Cardiac fibroblast (primary cell): ENCODE data around the gene GMNN.
A peak's percentile ranks its signal among the peaks of the same experiment; 100 is the strongest.

Experiments used
- DNase-seq, 2 donors: peaks; one replicate each; pipeline versions ENCODE4 v3.0.0 to v3.0.0-alpha.2; 2010; ENCODE audit warnings: low read depth in 2 of 2
- H3K4me3 ChIP-seq, 2 donors: replicated peaks in 1 of 2; 1 replicate in 1 of 2; 2 replicates in 1 of 2; pipeline ENCODE4 v1.5.1; 2011; ENCODE audit warnings: low read depth in 2 of 2, low read length in 2 of 2, mild to moderate bottlenecking in 2 of 2, moderate library complexity in 1 of 2
- TF ChIP-seq, protein P1 (sequence below): IDR thresholded peaks from one replicate; pipeline ENCODE4 v1.5.1; 2011; ENCODE audit warnings: low read depth, mild to moderate bottlenecking, low read length, inconsistent platforms

Gene GMNN

GRCh38 chr6:24795106-24795505, 20.4 kb downstream of the GMNN start:
- DNase-seq, result no peak
- no peak overlapping the region for H3K4me3 ChIP-seq
- TF ChIP-seq, protein P1, sequence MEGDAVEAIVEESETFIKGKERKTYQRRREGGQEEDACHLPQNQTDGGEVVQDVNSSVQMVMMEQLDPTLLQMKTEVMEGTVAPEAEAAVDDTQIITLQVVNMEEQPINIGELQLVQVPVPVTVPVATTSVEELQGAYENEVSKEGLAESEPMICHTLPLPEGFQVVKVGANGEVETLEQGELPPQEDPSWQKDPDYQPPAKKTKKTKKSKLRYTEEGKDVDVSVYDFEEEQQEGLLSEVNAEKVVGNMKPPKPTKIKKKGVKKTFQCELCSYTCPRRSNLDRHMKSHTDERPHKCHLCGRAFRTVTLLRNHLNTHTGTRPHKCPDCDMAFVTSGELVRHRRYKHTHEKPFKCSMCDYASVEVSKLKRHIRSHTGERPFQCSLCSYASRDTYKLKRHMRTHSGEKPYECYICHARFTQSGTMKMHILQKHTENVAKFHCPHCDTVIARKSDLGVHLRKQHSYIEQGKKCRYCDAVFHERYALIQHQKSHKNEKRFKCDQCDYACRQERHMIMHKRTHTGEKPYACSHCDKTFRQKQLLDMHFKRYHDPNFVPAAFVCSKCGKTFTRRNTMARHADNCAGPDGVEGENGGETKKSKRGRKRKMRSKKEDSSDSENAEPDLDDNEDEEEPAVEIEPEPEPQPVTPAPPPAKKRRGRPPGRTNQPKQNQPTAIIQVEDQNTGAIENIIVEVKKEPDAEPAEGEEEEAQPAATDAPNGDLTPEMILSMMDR, result no peak

DNA sequence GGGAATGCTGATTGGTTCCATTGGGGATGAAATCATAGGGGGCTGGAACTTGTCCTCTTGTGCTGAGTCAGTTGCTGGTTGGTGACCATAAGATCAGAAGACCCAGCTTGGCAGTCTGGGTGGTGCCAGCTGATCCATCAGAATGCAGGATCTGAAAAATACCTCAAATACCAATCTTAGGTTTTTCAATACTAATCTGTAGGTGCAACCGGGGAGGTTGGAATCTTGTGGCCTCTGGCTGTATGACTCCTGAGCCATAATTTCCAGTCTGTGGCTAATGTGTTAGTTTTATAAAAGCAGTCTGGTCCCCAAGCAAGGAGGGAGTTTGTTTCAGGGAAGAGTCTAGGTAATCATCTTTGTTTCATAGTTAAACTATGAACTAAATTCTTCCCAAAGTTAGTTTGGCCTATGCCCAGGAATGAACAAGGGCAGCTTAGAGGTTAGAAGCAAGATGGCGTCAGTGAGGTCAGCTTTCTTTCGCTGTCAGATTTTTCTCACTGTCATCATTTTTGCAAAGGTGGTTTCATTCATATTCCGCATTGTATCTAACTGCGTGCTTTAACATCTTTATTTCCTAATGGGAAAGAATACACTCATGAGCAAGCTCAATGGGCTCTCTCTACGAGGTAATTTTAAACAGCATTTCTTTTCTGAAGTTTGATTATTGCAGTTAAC, 22.0 kb downstream of the GMNN start:
- TF ChIP-seq, protein P1, result no peak
- no peak for DNase-seq
- no peak overlapping the region for H3K4me3 ChIP-seq

- TF ChIP-seq, protein P1, result no peak
- H3K4me3 ChIP-seq, result no peak overlapping the region
- DNase-seq, result peak in 1 of 2 donors; percentile 23
These were observed 23.0 kb downstream of the GMNN start for GRCh38 chr6:24797596-24798216.

- TF ChIP-seq, protein P1, result no peak
- no peak for DNase-seq
- no peak within 1 kb of the TSS for H3K4me3 ChIP-seq
These were observed 24.2 kb downstream of the GMNN start, which contains the start of gene ARMH2 for GRCh38 chr6:24798740-24799540. TSS of gene ARMH2 (minus strand) at chr6:24798917. CDS start at chr6:24798857, 60 bp downstream.

DNA sequence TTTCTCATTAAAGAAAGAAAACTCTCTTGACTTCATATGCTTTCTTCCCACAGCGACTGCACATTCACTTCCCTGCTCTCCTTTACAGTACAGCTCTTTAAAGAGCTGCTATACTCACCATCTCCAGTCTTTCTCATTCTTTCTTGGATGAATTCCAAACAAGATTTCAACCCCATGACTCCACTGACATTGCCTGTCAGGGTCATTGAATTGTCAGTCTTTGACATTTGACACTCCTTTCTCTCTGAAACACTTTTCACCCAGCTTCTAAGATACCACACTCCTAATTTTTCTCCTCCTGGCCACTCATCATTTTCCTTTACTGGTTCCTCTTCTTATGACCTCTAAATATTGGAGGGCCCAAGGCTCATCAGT, 24.8 kb downstream of the GMNN start:
- DNase-seq, result no peak
- no peak overlapping the region for H3K4me3 ChIP-seq
- TF ChIP-seq, protein P1, result no peak

DNA sequence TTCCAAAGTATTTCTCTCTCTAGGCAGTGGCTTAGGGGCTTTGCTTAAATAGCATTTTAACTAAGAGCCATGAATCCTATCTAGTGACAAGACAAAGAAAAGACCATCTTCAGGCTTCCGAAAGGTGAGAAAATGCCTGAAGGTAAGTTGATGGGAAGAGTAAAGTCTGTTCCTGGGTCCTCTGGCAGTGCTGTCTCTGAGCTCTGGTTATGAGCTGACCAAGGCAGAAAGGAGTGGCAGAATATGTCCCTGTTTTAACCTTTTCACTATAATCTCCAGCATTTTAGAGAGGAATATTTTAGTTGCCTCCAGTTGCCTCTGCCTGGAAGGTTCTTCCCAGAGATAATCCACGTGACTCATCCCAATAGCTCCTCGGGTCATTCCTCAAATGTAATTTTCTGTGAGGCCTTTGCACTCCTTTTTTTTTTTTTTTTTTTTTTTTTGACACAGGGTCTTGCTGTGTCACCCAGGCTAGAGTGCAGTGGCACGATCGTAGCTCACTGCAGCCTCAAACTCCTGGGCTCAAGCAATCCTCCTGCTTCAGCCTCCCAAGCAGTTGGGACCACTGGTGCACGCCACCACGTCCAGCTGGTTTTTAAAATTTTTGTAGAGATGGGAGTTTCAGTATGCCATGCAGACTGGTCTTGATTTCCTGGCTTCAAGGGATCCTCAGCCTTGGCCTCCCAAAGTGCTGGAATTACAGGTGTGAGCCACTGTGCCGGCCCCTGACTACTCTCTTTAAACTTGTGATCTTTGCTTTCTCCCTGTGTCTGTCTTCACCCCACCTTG, 27.7 kb downstream of the GMNN start:
- DNase-seq, result no peak
- H3K4me3 ChIP-seq, result no peak overlapping the region
- TF ChIP-seq, protein P1, result no peak
